Stromal cell of bone marrow (primary cell): ENCODE measurements around the gene CTNNBIP1.
"Not testable (repeated sequence)": the region's sequence is repeated elsewhere in the genome, so short reads cannot be mapped to it uniquely, and the experiment has no call there.

Source experiments
- DNase-seq: peaks from one replicate; pipeline ENCODE4 v3.0.0-alpha.2; 2012; ENCODE audit warnings: low read depth

The CTNNBIP1 gene, protein sequence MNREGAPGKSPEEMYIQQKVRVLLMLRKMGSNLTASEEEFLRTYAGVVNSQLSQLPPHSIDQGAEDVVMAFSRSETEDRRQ

GRCh38 chr1:9910076-9910422 lies at the start of gene CTNNBIP1:
Gene CTNNBIP1, minus strand, starts transcription at chr1:9910269. Its CDS starts 38,205 bp downstream, at chr1:9872064.
- DNase-seq = no peak

- DNase-seq = no peak
Observed at GRCh38 chr1:9957726-9958125, 47.7 kb upstream of the CTNNBIP1 start.

- no peak for DNase-seq
Observed at GRCh38 chr1:9946315-9946714, 36.2 kb upstream of the CTNNBIP1 start.

DNA sequence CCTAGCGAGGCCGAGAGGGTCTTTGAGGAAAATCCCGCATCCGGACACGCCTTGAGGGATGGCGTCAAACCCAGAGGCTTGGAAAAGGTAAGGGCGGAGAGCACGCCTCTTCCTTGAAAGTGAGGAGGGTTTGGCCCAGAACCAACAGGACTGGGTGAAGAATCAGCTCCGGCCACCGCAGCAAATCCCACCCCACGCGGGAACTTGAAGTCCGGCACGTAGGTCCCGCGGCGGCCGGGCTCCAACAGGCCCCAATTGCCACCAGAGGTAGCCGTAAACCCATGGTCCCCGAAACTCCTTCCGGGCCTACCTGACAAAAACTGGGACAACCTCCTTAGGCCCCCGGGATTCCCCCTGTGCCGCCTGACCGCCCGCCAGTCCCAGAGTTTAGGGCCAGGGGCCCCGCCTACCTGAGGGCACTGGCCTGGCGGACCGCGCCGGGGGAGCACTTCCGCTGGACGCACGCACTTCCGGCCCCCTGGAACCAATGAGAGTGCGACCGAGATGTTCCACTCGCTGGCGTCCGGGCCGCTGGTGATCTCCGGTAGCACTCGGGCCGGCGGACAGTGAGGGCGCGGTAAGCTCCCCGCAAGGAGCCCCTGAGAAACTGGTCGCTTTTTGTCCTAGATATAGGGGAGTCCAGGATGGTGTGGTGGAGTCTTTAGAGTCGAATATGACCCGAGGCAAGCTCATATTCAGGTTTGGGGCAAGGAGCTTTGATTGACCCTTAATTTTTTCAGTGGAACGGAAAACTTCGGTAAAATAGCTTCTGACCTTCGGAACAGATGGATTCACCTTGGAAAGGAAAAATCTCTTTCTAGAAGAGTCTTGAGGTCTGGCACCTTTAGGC lies 33.1 kb upstream of the CTNNBIP1 start, which contains the start of the genes LZIC and NMNAT1:
Gene LZIC, minus strand, starts transcription at position 453 of the 850 bp plus-strand sequence. CDS start 6,772 bp downstream, outside the sequence.
Gene NMNAT1, plus strand, starts transcription at position 537 of the 850 bp plus-strand sequence. CDS start 28,599 bp downstream, outside the sequence.
- peak; percentile 86 for DNase-seq

- peak; percentile 48 for DNase-seq
Observed at GRCh38 chr1:9942399-9942938, 32.4 kb upstream of the CTNNBIP1 start.

DNA sequence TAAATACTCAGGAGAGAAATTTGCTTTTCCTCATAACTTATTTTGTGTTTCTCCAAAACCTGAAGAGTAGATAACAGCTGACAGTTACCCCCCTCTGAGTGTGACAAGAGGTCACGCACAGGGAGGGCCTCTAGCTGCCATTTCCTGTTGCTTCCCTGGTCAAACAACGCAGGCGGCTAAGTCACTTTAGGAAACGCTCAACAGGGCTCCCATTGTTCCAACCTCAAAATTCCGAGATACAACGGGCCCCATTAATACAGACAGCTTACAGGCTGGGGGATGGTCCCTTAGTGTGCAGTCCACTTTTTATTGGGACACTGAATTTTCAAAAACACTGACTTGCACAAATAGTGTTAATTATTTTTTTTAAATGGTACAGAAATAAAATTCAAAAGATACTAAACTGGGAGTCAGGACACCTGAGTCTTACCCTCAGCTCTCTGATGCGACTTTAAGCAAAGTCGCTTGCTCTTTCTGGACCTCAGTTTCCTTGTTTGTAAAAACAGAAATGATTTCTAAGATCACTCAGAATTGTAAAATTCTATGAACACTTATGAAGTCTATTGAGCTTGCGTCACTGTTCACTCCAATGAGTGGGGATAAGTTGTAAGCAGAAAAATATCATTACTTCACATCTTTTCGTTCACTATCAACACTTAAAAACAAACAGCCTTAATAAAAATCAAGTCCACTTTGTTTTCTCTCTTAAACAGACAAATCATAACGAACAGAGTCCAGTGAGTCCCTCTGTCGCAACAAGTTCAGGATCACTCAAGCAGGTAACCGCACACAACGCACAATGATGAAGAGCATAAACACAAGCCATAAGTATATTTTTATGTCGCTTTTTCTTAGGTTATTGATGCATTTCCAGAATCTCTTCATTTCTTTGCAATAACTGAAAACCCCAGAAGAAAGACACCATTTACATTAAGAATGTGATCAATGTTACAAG lies 19.6 kb upstream of the CTNNBIP1 start:
- DNase-seq = no peak

- no peak for DNase-seq
Observed at GRCh38 chr1:9927259-9927658, 17.2 kb upstream of the CTNNBIP1 start.

DNA sequence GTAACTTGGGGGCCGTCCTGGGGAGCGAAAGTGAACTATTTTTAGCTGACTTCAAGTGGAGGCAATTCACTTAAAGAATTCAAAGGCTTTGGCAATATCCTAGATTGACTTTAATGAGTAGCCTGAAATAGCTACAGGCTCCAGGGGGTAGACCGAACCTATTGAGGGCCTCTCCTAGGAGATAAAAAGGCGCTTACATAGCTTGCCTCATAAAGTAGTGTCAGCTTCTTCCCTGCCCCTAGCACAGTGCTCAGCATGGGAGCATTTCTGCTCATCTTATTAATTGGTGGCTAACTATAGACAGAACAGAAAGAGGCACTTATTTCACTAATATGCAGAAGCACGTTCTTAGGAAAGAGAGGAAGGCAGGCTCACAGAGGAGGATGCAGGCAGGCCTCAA lies 12.3 kb upstream of the CTNNBIP1 start:
- DNase-seq = no peak

- no peak for DNase-seq
Observed at GRCh38 chr1:9920606-9921005, 10.5 kb upstream of the CTNNBIP1 start.

DNA sequence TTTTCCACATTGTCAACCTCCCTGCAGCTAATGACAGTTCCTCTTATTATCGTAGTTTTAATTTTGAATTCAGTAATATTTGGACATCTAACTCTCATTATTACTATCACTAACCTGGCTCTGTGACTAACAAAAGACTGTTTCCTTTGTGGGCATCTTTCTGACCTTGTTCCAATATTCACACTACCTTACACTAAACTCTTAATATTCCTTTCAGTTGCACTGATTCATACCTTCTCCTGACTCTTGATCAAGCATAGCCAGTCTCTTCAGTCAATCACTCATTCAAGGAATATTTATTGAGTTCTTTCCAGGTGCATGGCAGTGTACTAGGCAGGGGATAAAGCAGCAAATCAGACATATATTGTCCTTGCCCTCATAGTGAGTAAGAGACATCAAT lies 7.8 kb upstream of the CTNNBIP1 start:
- no peak for DNase-seq

DNA sequence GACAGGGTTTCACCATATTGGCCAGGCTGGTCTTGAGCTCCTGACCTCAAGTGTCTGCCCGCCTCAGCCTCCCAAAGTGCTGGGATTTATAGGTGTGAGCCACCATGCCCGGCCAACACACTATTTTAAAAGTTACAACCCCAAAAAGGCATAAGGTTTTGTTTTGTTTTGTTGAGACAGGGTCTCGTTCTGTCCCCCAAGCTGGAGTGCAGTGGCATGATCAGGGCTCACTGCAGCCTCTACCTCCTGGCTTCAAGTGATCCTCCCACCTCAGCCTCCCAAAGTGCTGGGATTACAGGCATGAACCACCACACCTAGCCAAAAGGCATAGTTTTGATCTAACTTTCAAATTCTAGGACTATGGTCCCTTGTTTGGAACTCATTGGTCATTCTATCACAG lies 7.4 kb upstream of the CTNNBIP1 start:
- not testable (repeated sequence) for DNase-seq

DNA sequence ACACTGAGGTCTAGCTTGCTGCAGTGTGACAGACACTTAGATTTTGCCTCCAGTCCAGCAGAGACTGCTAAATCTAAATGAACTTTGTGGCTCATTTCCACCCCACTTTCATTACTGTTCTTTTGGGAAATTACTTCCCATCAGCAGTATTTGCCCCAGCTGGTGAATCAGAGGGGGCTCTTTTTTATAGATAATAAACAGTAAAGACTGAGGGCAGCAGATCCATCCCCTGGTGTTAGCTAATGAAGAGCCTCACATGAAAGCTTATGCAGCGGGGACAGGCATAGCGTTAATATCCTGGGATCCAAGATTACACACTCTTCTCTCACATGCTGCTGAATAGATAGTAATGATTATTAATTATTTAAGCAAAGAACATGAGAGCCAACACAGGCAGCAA lies 6.4 kb upstream of the CTNNBIP1 start:
- no peak for DNase-seq

DNA sequence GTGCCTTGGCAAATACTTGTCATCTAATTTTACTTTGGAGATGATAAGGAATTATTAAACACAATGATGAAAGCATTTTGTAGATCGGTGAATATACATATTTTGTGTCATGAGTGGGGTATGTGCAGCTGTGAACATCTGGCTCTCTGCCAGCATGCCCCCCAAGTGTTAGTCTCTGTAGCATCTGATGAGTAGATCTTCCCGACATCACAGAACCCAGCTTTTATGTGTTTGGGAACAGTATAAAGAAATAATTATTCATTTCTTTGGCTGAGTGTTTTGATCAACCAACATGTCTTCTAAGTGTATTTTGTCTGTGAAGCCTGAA lies 4.5 kb upstream of the CTNNBIP1 start:
- DNase-seq = no peak

DNA sequence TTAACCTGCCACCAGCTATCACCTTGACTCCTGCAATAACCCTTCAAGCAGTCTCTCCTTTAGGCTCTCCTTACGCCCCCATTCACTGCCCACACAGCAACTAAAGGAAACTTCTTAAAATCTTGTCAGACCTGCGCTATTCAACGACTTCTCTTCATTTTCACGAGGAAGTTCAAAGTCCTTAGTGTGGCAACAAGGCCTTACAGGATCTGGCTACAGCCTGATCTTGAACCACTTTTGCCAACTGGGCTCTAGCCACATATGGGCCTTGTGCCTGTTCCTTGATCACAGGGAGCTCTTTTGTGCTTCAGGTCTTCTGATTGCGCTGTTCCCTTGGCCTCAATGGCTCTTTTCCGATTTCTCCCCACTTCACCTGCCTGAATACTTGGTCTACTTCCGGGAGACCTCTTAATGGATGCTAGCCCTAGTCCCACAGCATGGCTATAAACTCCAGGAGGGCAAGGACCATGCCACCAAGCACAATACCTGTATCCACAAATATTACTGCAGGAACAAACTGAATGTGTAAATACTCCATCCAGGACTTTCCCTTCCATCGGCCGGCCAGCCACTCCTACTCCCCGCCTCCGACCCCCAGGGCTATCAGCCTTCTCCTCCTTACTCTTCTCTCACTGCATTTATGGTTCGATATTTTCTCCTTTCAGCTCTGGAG lies 2.3 kb upstream of the CTNNBIP1 start:
- DNase-seq = no peak

DNA sequence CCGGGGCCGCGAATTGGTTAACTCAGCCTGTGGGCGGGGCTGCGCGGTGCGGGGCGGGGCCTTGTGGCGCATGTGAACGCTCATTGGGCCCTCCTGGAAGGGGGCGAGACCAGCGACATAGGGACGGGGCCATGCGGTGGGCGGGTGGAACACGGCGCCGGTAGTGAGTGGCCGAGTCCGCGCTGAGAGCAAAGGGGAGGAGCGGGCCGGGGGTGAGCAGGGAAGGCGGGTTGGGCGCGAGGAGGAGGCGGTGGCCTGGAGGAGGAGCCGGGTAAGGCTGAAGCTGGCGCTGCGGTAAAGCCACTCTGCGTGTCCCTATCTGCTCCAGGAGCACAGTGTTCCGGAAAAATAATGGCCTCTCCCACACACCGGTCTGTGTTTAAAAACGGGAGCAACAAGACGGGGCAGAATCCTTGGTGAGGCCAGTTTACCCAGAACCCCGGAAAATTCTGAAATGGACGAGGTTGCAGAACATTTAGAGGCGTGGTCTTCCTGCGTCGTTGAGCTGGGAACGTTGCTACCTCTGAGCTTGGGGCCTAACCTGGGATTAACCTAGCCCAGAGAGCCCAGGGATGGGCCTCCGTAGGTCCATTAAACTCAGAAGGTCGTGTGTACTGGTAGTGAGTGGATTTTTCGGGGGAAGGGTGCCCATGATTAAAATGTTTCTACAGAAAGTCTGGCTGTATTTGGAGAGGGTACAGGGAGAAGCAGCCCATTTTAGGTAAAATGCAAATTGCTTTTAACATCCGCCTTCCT lies 532 bp upstream of the CTNNBIP1 start:
- DNase-seq = peak; percentile 98

DNA sequence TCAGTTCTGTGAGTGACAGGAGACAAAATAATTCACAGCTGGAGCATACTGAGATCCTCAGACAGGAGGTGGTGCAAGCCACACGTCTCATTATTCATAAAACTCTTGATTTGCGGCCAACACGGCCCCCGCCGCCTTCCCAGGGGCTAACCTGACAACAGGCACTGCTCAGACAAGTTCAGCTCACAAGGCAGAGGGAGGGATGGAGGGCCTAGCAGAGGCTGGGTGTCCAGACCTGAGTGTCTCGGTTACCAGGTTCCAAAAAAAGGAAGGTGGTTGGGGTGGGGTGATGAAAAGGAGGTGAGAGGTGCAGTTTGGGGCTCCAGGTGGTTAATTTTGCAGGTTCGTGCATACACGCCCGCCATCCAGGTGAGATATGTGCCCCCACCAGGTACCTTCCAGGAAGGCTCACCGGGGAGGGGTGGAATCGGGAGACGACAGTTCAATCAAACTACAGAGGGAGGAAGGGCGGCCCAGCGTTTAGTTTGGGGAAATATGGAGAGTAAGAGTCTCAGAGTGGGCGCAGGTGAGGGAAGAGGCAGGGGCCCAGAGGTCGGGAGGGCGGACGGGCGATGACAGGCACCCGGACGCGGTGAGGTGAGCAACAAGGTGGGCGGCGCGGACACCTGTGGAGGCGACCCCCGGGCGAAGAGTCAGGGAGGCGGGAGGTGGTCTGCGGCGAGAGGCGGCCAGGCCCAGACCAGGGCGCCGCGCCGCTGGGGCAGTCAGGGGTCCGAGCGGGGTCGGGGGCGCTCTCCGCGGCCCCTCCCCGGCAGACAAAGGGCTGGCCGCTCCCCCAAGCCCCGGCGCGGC lies 629 bp downstream of the CTNNBIP1 start:
- no peak for DNase-seq

DNA sequence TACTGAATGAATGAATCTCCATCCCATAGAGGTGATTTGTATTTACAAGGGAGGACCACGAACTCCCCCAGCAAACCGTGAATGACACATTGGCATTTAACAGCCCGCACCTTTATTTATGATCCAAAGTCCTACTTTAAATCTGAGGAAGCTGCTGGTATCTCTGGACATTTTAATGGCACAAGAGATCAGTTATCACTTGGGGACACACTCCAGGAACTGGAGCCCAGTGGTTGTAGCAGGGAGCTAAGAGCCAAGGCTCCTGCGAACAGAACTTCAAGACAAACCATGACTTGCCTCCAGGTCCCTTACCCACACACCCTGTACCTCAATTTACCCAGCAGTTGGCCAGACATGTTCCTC lies 1.2 kb downstream of the CTNNBIP1 start:
- no peak for DNase-seq

DNA sequence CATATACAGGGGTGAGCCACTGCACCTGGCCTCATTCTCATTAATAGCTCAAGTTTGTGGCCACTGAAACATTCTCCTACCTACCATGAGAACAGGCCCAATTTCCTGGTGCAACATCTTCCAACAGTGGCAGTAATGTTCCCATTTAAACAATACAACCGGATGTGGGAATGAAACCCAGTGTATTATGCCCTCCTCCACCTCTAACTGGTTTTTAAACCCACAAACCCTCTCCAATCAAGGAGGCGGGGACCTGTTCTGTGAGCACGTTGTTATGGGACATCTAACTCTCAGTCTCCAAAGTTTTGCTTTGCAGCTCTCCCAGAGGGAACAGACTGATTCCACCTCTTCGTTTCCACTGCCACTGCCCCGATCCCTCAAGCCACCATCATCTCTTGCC lies 2.6 kb downstream of the CTNNBIP1 start:
- no peak for DNase-seq

DNA sequence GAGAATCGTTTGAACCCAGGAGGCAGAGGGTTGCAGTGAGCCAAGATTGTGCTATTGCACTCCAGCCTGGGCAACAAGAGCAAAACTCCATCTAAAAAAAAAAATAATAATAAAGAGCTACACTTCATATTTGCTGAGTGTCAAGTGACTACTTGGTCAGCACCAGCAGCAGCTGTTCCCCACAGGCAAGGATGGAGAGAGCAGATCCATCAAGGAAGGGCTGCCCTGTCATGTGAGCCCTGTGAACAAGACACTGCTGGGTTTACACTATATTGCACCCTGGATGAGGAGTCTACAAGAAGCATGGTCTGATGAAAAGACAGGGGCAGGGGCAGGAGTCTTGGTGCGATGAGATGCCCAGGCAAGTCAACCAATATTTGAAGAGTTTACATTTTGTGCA lies 3.6 kb downstream of the CTNNBIP1 start:
- DNase-seq = no peak

GRCh38 chr1:9905010-9905409 lies 5.1 kb downstream of the CTNNBIP1 start:
- DNase-seq = peak; percentile 13
